Hematopoietic multipotent progenitor cell treated with erythropoietin and hydrocortisone succinate and interleukin-3 and kit ligand, for 6 days (in vitro differentiated cells): Measurements from ENCODE around the gene PON2.
"Not testable (repeated sequence)": the region's sequence is repeated elsewhere in the genome, so short reads cannot be mapped to it uniquely, and the experiment has no call there.

Source experiments
- DNase-seq: peaks from one replicate; pipeline ENCODE4 v3.0.0-alpha.2; 2015

PON2 gene

DNA sequence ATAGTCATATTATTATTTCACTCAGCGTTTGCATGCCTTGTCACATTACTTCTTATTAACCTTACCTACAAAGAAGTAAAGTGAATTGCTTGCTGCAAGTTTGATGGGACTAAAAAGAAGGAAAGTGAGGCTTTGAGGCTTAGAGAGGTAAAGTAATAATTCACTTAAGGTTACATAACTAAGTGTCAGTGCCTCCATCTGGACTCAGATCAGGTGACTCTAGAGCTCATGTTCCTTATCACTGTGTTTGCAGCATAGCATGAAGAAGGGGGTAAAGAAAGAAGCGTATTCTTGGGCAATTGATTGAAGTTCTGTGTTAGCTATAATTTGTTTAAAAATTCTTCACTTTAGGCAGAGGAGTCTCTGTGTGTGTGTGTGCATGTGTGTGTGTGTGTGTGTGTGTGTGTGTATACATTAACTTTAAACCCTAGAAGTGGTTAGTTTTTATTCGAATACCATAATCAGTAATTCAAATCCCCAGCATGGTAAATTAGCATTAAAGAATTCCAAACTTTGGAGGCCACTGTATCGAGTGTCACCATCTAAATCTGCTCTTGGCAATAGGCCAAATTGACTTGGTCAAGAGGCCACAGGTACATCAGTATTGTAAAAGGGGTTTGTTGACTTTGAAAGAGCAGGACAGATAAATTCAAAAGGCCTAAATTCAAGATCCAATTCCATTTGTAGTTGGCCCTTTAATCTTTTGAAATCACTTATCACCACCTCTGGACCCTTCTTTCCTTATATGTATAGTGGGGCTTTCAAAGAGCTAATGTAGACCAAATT, 36.5 kb downstream of the PON2 start:
- peak; percentile 28 for DNase-seq

GRCh38 chr7:95397381-95397780, 37.4 kb downstream of the PON2 start:
- no peak for DNase-seq

DNA sequence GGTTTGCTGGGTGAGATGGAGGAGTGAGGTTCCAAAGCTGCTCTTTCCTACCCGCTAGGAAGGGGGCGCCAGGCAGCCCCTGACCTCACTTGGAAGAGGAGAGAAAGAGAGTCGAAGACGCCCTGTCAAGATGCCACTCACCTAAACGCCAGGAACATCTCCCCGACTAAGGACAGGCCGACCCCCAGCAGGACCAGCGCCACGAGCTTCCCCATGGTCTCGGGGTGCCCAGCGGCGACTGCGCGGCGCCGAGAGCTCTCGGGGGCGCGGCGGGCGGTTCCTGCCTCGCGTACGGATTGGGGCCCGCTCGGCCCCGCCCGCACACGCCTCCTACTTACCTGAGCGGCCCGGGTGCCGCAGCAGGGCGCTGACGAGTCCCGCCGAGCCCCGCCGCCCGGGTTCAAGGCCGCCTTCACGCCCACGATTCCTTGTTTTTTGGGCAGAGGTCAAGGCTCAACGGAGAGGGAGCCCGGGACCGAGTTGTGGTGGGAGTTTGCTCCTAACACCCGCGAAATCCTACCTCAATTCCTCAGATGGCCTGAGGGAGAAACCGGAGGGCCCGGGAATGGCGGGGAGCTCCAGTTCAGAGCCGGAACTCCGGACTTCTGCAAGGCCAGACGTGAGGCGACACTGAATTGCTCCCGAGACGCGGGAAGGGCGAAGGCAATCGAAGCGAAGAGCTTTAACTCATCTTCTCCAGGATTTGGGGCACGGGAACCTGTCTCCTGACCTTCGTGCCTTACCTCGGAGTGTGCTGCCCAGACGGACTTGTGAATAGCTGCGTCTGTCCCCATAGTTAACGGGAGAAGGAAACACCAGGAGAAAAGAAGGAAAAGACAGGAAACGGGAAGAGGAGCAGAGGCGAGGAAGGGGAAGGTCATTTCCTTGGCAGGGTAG, 38.4 kb downstream of the PON2 start, which contains the start of gene PON3:
TSS of gene PON3 (minus strand) at position 240 of the 897 bp plus-strand sequence. CDS start at position 215, 25 bp downstream.
- DNase-seq = peak; percentile 66

DNA sequence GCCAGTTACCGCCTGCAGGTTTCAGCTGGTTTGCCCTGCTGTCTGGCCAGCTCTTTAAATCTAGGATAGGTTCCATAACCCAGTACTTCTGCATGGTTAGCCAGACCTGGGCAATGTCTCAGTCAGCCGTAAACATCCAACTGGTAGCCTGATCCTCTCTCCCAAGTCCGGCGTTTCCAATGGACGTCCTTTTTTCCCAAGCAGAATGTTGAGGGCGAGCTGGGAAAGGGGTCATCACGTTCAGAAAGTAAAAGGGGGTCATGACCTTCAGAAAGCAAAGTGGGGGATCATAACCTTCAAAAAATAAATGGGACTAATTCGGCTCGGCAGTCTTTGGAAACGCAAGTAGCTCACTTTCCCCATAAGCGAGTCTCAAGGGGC, 39.1 kb downstream of the PON2 start:
- DNase-seq = no peak

DNA sequence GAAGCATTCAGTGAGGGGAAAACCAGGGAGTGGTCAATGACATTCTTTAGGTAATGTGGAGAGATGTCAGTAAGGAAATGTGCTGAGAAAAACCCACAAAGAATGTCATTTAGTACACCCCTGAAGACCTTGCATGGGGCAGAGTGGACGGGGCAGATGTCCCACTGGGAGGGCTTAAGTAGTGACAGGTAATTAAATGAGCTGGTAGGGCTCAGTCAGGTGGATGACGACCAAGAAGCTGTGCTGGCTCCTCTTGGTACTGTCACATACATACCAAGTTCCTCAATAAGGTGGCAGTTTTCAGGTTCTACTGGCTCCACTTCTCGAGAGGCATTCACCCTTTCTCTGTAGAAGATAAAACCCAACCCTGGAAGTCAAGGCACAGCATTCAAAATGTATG, 40.5 kb downstream of the PON2 start:
- DNase-seq = no peak

DNA sequence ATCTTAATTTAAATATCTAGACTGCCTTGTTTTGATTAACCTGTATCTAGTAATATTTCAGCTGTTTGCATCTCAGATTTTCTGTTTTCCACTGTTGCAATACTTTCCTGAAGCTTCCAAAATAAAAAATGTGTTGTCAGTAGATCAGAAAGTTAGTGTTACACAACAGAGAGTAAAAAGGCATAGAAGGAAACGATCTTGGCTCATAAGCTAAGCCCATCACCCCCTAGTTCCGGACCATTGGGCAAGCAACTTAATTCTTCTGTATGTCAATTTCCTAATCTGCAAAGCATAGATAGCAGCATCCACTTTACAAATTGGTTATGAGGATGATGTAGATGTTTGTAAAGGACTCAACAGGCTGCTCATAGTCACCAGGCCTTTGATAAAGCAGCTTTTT, 43.1 kb downstream of the PON2 start:
- DNase-seq = no peak

- no peak for DNase-seq
These were observed 45.3 kb downstream of the PON2 start for GRCh38 chr7:95389516-95389915.

DNA sequence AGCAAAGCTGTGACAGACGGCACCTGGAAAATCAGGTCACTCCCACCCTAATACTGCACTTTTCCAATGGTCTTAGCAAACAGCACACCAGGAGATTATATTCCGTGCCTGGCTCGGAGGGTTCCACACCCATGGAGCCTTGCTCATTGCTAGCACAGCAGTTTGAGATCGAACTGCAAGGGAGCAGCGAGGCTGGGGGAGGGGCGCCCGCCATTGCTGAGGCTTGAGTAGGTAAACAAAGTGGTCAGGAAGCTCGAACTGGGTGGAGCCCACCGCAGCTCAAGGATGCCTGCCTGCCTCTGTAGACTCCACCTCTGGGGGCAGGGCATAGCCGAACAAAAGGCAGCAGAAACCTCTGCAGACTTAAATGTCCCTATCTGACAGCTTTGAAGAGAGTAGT, 55.4 kb downstream of the PON2 start:
- DNase-seq = not testable (repeated sequence)

GRCh38 chr7:95376632-95377400, 58.0 kb downstream of the PON2 start:
- DNase-seq = no peak

DNA sequence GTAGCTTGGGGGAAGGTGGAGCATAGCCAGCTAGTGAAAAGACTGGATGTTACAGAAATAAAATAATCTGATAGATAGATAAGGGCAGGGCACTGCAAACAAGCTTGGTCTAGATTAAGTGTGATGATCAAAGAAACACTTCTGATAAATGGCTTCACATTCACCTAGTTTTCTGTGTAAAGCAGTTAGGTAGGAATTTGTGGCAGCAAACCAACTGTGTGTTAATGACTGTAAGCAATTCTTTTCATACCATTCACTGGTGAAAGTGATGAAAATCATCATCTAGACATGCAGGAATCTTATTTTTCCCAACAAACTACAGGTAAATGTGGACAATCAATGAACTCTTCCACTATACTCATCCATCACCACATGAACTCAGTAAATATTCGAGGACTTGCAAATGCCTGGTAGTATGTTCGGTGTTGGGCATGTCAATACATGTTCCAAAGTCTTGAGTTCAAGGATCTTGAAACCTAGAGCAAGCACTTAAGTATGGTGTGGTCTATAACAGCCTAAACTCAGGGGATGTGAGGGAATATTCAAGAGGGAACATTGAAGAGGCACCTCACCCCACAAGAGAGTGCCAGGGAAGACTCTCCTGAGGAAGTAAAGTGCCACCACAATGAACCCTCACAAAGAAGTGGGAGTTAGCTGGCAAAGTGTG, 59.1 kb downstream of the PON2 start:
- no peak for DNase-seq

DNA sequence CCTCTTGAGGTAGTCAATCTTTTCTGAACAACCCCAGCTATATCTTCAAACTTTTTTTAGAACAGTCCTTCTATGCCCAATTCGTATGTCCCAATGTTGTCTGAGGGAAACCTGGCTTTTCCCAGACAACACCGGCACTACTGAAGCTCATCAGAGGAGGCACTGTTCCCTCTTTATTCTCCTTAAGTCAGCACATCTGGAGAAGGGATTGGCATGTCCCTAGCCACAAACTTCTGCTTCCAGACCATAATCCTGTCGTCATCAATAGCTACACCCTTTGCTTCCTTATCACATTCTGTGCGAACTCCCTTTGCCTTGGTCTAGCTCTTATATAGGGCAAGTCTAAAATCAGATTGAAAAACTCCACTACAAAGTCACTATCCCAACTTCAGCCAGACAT, 61.5 kb downstream of the PON2 start:
- DNase-seq = no peak

DNA sequence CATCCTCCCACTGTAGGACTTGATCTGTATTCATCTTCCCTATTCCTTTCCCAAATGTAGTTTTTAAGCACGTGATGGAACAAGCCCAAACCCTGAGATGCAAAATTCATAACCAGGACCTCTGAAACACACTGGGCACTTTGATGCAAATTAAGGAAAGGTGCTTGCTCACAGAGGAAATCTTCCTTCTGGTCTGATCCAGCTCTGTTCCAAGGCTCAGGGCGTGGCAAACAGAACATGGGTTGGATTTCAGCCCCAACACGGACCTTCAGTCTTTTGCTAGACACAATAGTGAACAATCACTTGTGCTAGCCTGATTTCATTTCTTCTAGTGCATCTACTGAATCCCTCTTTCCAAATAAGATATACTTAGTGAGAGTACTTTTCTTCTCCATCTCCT, 66.6 kb downstream of the PON2 start:
- no peak for DNase-seq

DNA sequence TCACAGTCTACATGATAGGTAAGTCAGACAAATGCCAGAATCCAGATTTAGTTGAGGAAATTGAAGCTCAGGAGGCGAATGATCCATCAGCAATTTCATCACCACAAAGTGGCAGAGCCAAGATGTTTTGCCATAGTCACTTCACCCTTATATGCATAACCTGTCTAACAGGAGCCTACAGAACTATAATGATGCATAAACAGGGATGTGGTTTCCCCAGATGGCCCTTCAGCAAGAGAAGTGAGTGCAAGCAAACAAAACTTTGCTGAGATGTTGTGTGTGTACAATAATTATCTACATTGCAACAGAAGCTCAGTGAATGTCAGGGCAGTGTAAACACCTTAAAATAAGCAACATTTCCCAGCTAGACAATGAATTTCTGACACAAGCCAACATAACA, 67.2 kb downstream of the PON2 start:
- DNase-seq = no peak

GRCh38 chr7:95365151-95365550, 69.7 kb downstream of the PON2 start:
- no peak for DNase-seq

- DNase-seq = no peak
These were observed 77.2 kb downstream of the PON2 start for GRCh38 chr7:95357623-95358022.
